DMS153 (cell line): ENCODE results near the gene TMEM223.
"Not testable (repeated sequence)": the region's sequence is repeated elsewhere in the genome, so short reads cannot be mapped to it uniquely, and the experiment has no call there.

Experiments used
- DNase-seq: peaks from one replicate; lab custom pipeline; 2025; lab: John Stamatoyannopoulos, UW

The TMEM223 gene

GRCh38 chr11:62791501-62792201, at the start of gene TMEM223:
Gene TMEM223, minus strand, starts transcription at chr11:62792006. Its CDS starts 12 bp downstream, at chr11:62791994.
- DNase-seq = peak; percentile 55

GRCh38 chr11:62840721-62841360, 49.0 kb upstream of the TMEM223 start:
- peak; percentile 49 for DNase-seq

- DNase-seq = peak; percentile 76
These were observed 47.5 kb upstream of the TMEM223 start, which contains the start of gene WDR74 for GRCh38 chr11:62839050-62839945. Gene WDR74, minus strand, starts transcription at chr11:62839590. Its CDS starts 20 bp downstream, at chr11:62839570.

- no peak for DNase-seq
These were observed 43.5 kb upstream of the TMEM223 start for GRCh38 chr11:62835336-62835735.

- no peak for DNase-seq
These were observed 40.8 kb upstream of the TMEM223 start, which contains the start of gene TEX54 for GRCh38 chr11:62832336-62833234. Gene TEX54, minus strand, starts transcription at chr11:62832841.

GRCh38 chr11:62831520-62832335, 39.9 kb upstream of the TMEM223 start, which contains the start of gene STX5:
Gene STX5, minus strand, starts transcription at chr11:62832051. Its CDS starts 808 bp downstream, at chr11:62831243.
- peak; percentile 90 for DNase-seq

GRCh38 chr11:62830904-62831519, 39.2 kb upstream of the TMEM223 start:
- DNase-seq = no peak

- DNase-seq = not testable (repeated sequence)
These were observed 36.3 kb upstream of the TMEM223 start for GRCh38 chr11:62828130-62828529.

- no peak for DNase-seq
These were observed 31.9 kb upstream of the TMEM223 start for GRCh38 chr11:62823677-62824076.

GRCh38 chr11:62817129-62817528, 25.3 kb upstream of the TMEM223 start:
- no peak for DNase-seq

- DNase-seq = no peak
These were observed 24.8 kb upstream of the TMEM223 start for GRCh38 chr11:62816557-62816956.

GRCh38 chr11:62811659-62812058, 19.9 kb upstream of the TMEM223 start:
- no peak for DNase-seq

- no peak for DNase-seq
These were observed 18.9 kb upstream of the TMEM223 start for GRCh38 chr11:62810748-62811147.

- no peak for DNase-seq
These were observed 14.9 kb upstream of the TMEM223 start for GRCh38 chr11:62806611-62807121.

- DNase-seq = no peak
These were observed 14.2 kb upstream of the TMEM223 start for GRCh38 chr11:62805961-62806441.

- peak; percentile 84 for DNase-seq
These were observed 13.5 kb upstream of the TMEM223 start, which contains the start of gene NXF1 for GRCh38 chr11:62805076-62805892. Gene NXF1, minus strand, starts transcription at chr11:62805440. Its CDS starts 84 bp downstream, at chr11:62805356.

GRCh38 chr11:62804310-62805075, 12.7 kb upstream of the TMEM223 start:
- no peak for DNase-seq

GRCh38 chr11:62801071-62801470, 9.3 kb upstream of the TMEM223 start:
- no peak for DNase-seq
